ACC112 (cell line): ENCODE results near the gene ETS2.

Experiments used
- H2AFZ ChIP-seq: fragments of 200-600 bp; sonication (generic); one replicate; pipeline ENCODE4 v1.6.0; 2017; ENCODE audit warnings: antibody characterized with exemption, low read length; ENCODE audit not compliant: unreplicated experiment
- H3K27ac ChIP-seq: fragments of 200-600 bp; sonication (generic); 2 replicates; pipeline ENCODE4 v1.5.1; 2014; ENCODE audit warnings: low read depth, mild to moderate bottlenecking, antibody characterized with exemption, low read length, moderate library complexity
- H3K27me3 ChIP-seq: fragments of 200-600 bp; sonication (generic); 2 replicates; pipeline ENCODE4 v1.6.1; 2014; ENCODE audit warnings: mild to moderate bottlenecking, antibody characterized with exemption, low read length, moderate library complexity, mixed read lengths; ENCODE audit not compliant: insufficient read depth
- H3K36me3 ChIP-seq: fragments of 200-600 bp; sonication (generic); 2 replicates; pipeline ENCODE4 v1.6.1; 2016; ENCODE audit warnings: mild to moderate bottlenecking, antibody characterized with exemption, low read length, moderate library complexity, mixed read lengths; ENCODE audit not compliant: insufficient read depth
- H3K4me1 ChIP-seq: fragments of 200-600 bp; sonication (generic); one replicate; pipeline ENCODE4 v1.6.1; 2016; ENCODE audit warnings: low read length, mixed read lengths; ENCODE audit not compliant: insufficient read depth, unreplicated experiment, control insufficient read depth
- H3K4me3 ChIP-seq: fragments of 200-600 bp; sonication (generic); 2 replicates; pipeline ENCODE4 v1.5.1; 2014; ENCODE audit warnings: mild to moderate bottlenecking, low read depth, low read length
- H3K79me2 ChIP-seq: fragments of 200-600 bp; sonication (generic); one replicate; pipeline ENCODE4 v1.6.0; 2016; ENCODE audit warnings: low read length; ENCODE audit not compliant: control insufficient read depth, unreplicated experiment, insufficient read depth

Gene ETS2

DNA sequence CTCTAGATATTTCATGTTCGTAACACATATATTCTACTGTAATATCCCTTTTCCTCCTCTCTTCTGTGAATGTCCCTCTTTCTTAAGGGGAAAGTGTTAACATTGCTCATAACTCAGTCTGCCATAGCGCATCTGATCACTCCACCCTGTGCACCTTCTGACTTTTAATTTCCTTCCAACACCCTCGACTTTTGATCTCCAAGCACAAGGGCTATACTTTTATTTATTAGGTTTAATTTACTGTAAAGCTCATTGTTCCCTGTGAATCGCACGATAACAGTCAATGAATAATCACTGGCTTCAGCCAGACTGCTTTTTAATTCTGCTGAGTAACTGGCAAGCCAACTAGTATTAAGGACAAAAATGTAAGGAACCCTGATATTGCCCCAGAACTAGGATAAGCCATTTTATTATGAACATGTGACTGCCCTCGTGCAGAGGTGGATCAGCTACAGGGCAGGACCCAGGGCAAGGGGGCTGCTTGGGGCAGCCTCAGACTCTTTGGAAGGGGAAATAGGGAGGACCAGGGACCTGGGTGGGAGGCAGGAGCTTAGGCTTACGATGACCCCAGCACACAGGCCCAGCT, 2.6 kb upstream of the ETS2 start:
- peaks cover 25% of the 10 kb centered on the region for H3K4me1 ChIP-seq
- no peak overlapping the region for H3K4me3 ChIP-seq
- H3K36me3 ChIP-seq = no peaks in the 10 kb centered on the region
- H3K27me3 ChIP-seq = no peaks in the 10 kb centered on the region
- no peak overlapping the region for H3K27ac ChIP-seq
- H3K79me2 ChIP-seq = peaks cover 23% of the 10 kb centered on the region
- no peak overlapping the region for H2AFZ ChIP-seq

DNA sequence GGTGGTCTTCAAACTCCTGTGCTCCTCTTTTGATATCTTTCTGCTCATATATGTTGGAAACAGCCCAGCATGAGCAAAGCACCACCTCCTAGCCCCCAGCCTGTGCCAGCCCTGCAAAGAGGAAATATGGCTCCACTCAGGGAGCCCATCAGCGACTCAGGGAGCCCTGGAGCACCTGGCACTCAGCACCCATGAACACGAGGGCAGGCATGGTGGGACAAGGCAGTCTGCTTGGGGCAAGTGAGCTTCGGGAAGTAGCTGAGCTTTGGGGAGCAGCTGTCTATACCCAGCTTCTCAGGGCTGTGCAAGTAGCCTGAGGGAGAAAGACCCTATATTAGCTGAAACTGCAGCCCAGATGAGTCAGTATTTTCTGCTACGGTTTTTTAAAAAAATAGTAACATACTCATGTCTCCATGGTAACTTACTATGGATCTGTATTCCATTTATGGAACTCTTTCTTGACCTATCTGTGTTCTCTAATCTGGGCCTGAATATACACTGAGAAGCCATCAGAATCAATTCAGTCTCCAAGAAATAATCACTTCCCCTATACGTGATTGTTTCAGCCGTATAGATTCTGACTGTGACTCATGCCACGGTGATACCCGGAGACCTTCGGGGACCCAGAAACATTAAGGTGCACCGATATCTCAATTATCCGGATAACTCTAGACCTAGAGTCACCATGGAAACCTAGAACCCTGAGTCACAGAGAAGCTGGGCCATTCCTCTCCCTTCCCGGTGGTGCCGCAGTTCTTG, 1.5 kb upstream of the ETS2 start:
- H3K4me3 ChIP-seq = peak overlapping the region; percentile 89
- H2AFZ ChIP-seq = no peak overlapping the region

DNA sequence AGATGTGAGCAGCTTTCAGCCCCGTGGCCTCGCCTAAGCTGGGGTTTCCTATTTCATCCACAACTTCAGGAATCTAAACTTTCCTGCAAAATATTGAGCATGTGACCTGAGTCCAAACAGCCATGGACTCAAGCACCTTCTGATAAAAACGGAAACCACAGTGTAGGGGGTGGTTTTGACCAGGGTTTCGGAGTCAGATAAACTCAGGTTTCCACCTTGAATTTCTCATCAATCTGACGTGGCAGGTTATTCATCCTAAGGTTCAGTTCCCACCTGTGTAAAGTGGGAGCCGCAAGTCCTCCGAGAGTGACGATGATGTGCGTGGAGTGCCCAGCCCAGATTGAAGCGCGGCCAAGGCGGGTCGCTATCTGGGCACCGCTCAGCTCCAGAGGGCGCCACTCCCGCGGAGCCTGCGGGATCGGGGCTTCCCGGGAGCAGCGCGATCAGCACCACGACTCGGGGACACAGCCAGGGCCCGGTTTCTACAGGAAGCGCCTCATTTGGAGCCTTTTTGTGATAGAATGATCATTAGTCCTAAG, 871 bp upstream of the ETS2 start:
- Histone ChIP-seq H3K27ac (peak overlapping the region; percentile 56; the same call in 1 of the 2 replicates), H3K4me3 (peak overlapping the region; percentile 89), H3K79me2 (peaks cover 38% of the 10 kb centered on the region), H2AFZ (peak overlapping the region; percentile 89), H3K4me1 (peaks cover 23% of the 10 kb centered on the region), H3K36me3 (no peaks in the 10 kb centered on the region), H3K27me3 (no peaks in the 10 kb centered on the region)

More for the DNA sequence above, 1.5 kb upstream of the ETS2 start:
- Histone ChIP-seq H3K27me3 (no peaks in the 10 kb centered on the region), H3K36me3 (no peaks in the 10 kb centered on the region), H3K27ac (peak overlapping the region; percentile 56; the same call in 1 of the 2 replicates), H3K4me1 (peaks cover 23% of the 10 kb centered on the region), H3K79me2 (peaks cover 32% of the 10 kb centered on the region)

DNA sequence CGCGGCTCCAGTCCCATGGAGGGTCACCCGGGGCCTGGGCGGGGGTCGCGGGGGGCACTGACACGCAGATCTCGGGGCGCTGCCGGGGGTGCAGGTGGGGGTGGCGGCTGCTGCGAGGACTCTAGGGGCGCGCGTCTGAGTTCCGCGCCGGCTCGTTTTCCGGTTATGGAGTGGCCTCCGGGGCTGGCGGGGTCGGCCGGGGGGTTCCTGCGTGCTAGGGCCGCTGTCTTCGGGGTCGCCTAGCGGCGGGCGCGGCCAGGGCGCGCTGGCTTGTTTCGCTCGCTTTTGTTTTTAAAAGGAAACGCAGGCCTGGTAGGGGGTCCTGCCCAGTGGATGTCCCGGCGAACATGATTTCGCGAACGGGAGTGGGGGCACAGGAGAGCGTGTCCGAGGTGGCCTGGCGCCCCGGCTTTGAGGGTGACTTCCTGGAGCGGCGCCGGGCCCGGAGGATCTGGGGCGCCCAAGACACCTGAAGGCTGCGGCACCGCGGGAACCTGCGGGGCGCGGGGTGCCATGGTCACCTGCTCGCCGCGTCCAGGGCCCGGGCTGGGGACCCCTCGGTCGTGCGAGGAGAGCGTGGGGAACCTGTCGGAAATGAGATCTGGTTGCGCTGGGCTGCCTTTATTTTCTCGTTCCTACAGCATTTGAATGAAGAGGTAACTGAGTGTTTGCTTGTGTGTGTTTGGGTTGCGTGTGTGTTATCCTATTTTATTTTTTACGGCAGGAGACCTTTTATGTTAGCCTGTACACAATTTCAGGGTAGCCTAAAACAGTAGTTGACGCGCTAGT, 618 bp downstream of the ETS2 start:
- Histone ChIP-seq H3K79me2 (peaks cover 42% of the 10 kb centered on the region), H3K27me3 (no peaks in the 10 kb centered on the region), H3K4me3 (peak overlapping the region; percentile 89), H2AFZ (peak overlapping the region; percentile 24), H3K36me3 (no peaks in the 10 kb centered on the region), H3K27ac (peak overlapping the region; percentile 56; the same call in 1 of the 2 replicates), H3K4me1 (peaks cover 32% of the 10 kb centered on the region)

DNA sequence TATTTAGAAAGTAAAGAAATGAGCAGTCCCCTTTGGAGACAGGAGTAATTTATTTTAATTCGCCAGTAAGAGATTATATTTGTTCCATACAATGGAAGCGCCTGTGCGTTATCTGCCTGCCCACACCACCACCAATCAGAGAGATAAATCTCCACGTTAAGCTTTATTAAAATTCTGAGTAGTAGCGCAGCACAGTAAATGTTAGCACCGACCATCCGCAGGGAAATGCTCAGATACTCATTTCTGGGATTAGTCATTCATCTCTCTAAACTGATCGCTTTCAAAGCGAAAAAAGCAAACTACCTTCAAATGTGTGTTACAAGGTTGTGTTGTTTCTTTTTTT, 1.2 kb downstream of the ETS2 start:
- Histone ChIP-seq H3K36me3 (no peaks in the 10 kb centered on the region), H3K27me3 (no peaks in the 10 kb centered on the region), H3K4me1 (peaks cover 35% of the 10 kb centered on the region), H3K27ac (peak overlapping the region; percentile 56; the same call in 1 of the 2 replicates), H3K79me2 (peaks cover 44% of the 10 kb centered on the region), H3K4me3 (peak overlapping the region; percentile 89), H2AFZ (peak overlapping the region; percentile 24)

DNA sequence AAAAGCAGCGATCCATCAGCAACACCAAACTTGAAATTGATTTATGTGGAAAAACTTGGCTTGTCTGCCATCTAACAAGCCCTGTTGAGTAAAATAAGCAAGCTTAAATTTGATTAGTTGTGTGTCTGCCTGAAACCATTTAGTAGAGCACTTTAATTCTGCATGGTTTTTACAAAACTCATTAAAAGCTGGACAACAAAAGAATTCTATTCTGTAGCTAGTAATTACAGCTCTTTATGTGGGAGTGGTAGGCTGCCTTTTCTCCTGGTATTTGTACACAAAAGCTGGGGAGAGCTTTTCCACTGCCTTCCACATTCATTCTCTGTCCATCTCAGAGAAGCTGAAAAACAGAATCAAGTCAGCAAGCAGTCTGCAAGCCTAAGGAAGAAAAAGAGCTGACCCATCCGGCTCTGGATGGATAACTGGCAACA, 1.7 kb downstream of the ETS2 start:
- Histone ChIP-seq H3K36me3 (no peaks in the 10 kb centered on the region), H3K4me3 (peak overlapping the region; percentile 89), H3K79me2 (peaks cover 48% of the 10 kb centered on the region), H3K4me1 (peaks cover 39% of the 10 kb centered on the region), H3K27me3 (no peaks in the 10 kb centered on the region), H2AFZ (no peak overlapping the region), H3K27ac (no peak overlapping the region)

DNA sequence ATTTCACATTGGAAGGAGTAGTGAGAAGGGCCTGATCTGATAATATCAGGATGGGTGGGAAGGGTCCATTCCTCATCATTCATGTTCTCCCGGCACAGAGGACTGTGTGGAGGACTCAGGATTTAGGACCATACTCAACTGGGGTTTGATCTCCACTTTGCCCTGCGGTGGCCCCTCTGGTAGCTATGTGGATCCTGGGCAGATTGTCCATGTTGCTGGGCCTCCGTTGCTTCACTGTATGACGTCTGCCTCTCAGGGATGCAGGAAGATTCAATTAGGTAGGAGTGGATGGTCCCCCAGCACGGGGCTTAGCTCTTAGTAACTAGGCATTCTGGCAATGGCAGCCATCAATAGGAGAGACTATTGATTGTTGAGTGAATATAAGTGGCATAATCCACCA, 2.3 kb downstream of the ETS2 start:
- Histone ChIP-seq H3K79me2 (peaks cover 48% of the 10 kb centered on the region), H3K27ac (no peak overlapping the region), H2AFZ (no peak overlapping the region), H3K4me3 (peak overlapping the region; percentile 89), H3K27me3 (no peaks in the 10 kb centered on the region), H3K4me1 (peaks cover 39% of the 10 kb centered on the region), H3K36me3 (no peaks in the 10 kb centered on the region)

DNA sequence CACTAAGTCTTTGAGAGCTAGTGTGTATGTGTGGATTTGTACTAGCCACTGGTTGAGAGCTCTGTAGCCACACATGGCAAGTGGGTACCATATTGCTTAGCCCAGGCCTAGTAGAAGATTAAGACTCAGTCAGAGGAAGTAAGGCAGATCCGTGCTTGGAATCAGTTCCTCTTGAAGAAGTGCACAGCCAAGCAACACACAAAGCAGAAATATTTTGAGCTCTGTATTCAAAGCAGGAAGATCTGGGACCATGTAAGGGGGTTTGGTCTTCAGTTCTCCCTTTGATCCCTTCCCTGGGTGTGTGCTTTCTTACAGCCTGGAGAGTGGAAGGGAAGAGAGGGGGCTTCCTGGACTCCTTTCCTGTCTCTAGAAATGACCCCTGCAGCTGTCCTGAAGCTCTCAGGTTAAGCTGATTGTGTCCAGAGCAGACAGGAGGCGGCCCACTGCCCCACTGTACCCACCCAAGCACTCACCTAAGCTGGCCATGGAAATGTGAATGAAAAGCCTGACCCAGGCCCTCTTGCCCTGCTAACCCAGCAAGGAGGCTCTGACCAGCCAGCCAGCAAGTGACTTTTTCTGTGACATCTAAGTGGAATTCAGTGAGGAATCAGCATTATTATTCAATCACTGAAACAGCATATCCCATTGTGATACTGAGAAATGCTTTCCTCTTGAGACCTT, 3.6 kb downstream of the ETS2 start:
- H3K79me2 ChIP-seq = peaks cover 48% of the 10 kb centered on the region
- no peak overlapping the region for H3K4me3 ChIP-seq
- H3K27ac ChIP-seq = peak overlapping the region; percentile 82; the same call in 1 of the 2 replicates

DNA sequence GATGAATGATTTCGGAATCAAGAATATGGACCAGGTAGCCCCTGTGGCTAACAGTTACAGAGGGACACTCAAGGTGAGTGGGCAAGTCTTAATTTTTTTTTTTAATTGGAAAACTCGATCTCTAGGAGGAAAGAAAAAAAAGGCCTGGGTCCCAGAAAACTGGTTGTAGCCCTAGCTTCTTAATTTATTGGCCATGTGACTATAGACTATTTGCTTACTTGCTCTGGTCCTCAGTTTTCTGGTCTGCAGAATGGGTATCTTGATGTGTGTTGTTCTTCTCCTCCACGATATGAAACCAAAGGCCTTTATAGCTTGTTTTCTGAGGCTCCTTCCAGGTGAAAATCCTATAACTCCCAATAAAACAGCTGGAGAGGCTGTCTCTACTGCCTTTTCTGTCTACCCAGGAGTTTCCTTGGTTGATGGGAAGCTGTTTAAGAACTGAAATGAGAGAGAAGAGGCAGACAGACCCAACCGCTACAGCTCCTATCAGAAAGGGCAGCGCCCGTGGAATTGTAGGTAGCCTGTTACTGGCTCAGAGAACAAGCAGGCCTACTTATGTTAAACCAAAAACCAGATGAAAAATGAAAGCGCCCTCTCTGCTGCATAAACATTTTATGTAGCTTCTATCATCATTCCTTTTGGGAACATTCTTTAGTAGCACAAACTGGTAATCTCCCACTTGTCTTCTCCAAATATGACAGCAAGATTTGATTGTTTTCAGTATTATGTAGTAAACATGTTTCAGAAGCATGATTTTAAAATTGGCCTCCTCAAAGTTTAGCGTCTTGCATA, 4.5 kb downstream of the ETS2 start:
- peaks cover 10% of the 10 kb centered on the region; the same call in 1 of the 2 replicates for H3K36me3 ChIP-seq
- peaks cover 29% of the 10 kb centered on the region for H3K4me1 ChIP-seq
- no peak overlapping the region for H2AFZ ChIP-seq
- H3K4me3 ChIP-seq = peak overlapping the region; percentile 56
- peak overlapping the region; percentile 82 for H3K27ac ChIP-seq
- H3K79me2 ChIP-seq = peaks cover 48% of the 10 kb centered on the region
- no peaks in the 10 kb centered on the region for H3K27me3 ChIP-seq

More for the DNA sequence above, 3.6 kb downstream of the ETS2 start:
- no peaks in the 10 kb centered on the region for H3K27me3 ChIP-seq
- H3K4me1 ChIP-seq = peaks cover 35% of the 10 kb centered on the region
- peaks cover 4% of the 10 kb centered on the region; the same call in 1 of the 2 replicates for H3K36me3 ChIP-seq
- H2AFZ ChIP-seq = no peak overlapping the region
